HG02610 (cell line): ENCODE data around the gene PKMYT1.

Experiments used
- ATAC-seq: cut with Tn5 transposase; IDR thresholded peaks from one replicate; pipeline ENCODE4 v1.9.1; 2021; ENCODE audit warnings: mild to moderate bottlenecking, moderate library complexity; ENCODE audit not compliant: unreplicated experiment

Gene PKMYT1

GRCh38 chr16:2974319-2975056 lies 5.8 kb downstream of the PKMYT1 start:
- no peak for ATAC-seq

- ATAC-seq: no peak
Measured at GRCh38 chr16:2973605-2974318, 6.5 kb downstream of the PKMYT1 start.

GRCh38 chr16:2973093-2973492 lies 7.2 kb downstream of the PKMYT1 start:
- ATAC-seq: no peak

- ATAC-seq: no peak
Measured at GRCh38 chr16:2971985-2972784, 8.1 kb downstream of the PKMYT1 start.

- no peak for ATAC-seq
Measured at GRCh38 chr16:2971134-2971984, 8.9 kb downstream of the PKMYT1 start.

GRCh38 chr16:2970563-2970962 lies 9.7 kb downstream of the PKMYT1 start:
- ATAC-seq: no peak

GRCh38 chr16:2969545-2970521 lies 10.4 kb downstream of the PKMYT1 start:
- ATAC-seq: no peak

GRCh38 chr16:2968738-2969544 lies 11.3 kb downstream of the PKMYT1 start, which contains the start of gene PAQR4:
Gene PAQR4 (plus strand): TSS chr16:2969348. CDS start chr16:2969675, 327 bp downstream.
- peak; percentile 72 for ATAC-seq

GRCh38 chr16:2968368-2968737 lies 11.9 kb downstream of the PKMYT1 start:
- ATAC-seq: no peak

- no peak for ATAC-seq
Measured at GRCh38 chr16:2967721-2968161, 12.5 kb downstream of the PKMYT1 start.

GRCh38 chr16:2967211-2967631 lies 13.0 kb downstream of the PKMYT1 start:
- ATAC-seq: no peak

- ATAC-seq: no peak
Measured at GRCh38 chr16:2966808-2967191, 13.4 kb downstream of the PKMYT1 start.

- no peak for ATAC-seq
Measured at GRCh38 chr16:2966043-2966807, 14.0 kb downstream of the PKMYT1 start.

GRCh38 chr16:2964475-2965336 lies 15.5 kb downstream of the PKMYT1 start:
- no peak for ATAC-seq

GRCh38 chr16:2963723-2964474 lies 16.3 kb downstream of the PKMYT1 start, which contains the start of gene KREMEN2:
Gene KREMEN2 (plus strand): TSS chr16:2964275. CDS start chr16:2964521, 246 bp downstream.
- no peak for ATAC-seq
